Endodermal cell (in vitro differentiated cells): ENCODE data around the gene RPS6KA2. TPM values are rescaled to one million over a fixed set of nuclear protein-coding genes. Genes with fewer than 3 reads are reported as not detected.

Experiments
- DNase-seq: peaks from one replicate; pipeline ENCODE4 v3.0.0-alpha.2; 2017
- H3K27ac ChIP-seq: 2 replicates; pipeline ENCODE4 v1.5.1; 2013; ENCODE audit warnings: mild to moderate bottlenecking, low read depth, low read length, moderate library complexity
- H3K27me3 ChIP-seq: 2 replicates; pipeline ENCODE4 v1.6.1; 2013; ENCODE audit warnings: mild to moderate bottlenecking, low read length, moderate library complexity; ENCODE audit not compliant: insufficient read depth, control insufficient read depth, poor library complexity, severe bottlenecking
- H3K36me3 ChIP-seq: 2 replicates; pipeline ENCODE4 v1.7.0; 2013; ENCODE audit warnings: mild to moderate bottlenecking, low read length, moderate library complexity; ENCODE audit not compliant: control insufficient read depth, insufficient read depth
- H3K4me1 ChIP-seq: one replicate; pipeline ENCODE4 v1.7.0; 2013; ENCODE audit warnings: low read length; ENCODE audit not compliant: control insufficient read depth, insufficient read depth
- H3K4me3 ChIP-seq: 2 replicates; pipeline ENCODE4 v1.5.1; 2013; ENCODE audit warnings: mild to moderate bottlenecking, low read length, moderate library complexity
- H3K9ac ChIP-seq: 2 replicates; pipeline ENCODE4 v1.6.1; 2013; ENCODE audit warnings: mild to moderate bottlenecking, low read length, moderate library complexity; ENCODE audit not compliant: poor library complexity, severe bottlenecking; ENCODE audit errors: extremely low read depth
- H3K9me3 ChIP-seq: 2 replicates; pipeline ENCODE4 v1.6.1; 2013; ENCODE audit warnings: mild to moderate bottlenecking, low read length, moderate library complexity; ENCODE audit not compliant: control insufficient read depth
- H3K27ac Mint-ChIP-seq: 2 replicates; pipeline ENCODE4 v1.8.0; 2020; ENCODE audit warnings: mixed read lengths
- H3K27me3 Mint-ChIP-seq: 2 replicates; pipeline ENCODE4 v1.8.0; 2021; ENCODE audit warnings: mild to moderate bottlenecking, mixed read lengths; ENCODE audit not compliant: insufficient read depth
- H3K36me3 Mint-ChIP-seq: 2 replicates; pipeline ENCODE4 v1.8.0; 2020; ENCODE audit warnings: low read depth, mixed read lengths
- H3K4me1 Mint-ChIP-seq: 2 replicates; pipeline ENCODE4 v1.8.0; 2020; ENCODE audit warnings: mixed read lengths
- H3K4me3 Mint-ChIP-seq: 2 replicates; pipeline ENCODE4 v1.8.0; 2020; ENCODE audit warnings: mild to moderate bottlenecking, moderate library complexity, mixed read lengths
- H3K9me3 Mint-ChIP-seq: 2 replicates; pipeline ENCODE4 v1.8.0; 2020; ENCODE audit warnings: mild to moderate bottlenecking, mixed read lengths
- WGBS, 2 experiments: methylation state at CpG; one replicate each; pipeline versions ENCODE4 v1.1.5 to v1.1.7; 2013; ENCODE audit warnings: missing lambda C conversion rate in 2 of 2, mixed read lengths in 1 of 2; ENCODE audit not compliant: insufficient coverage in 1 of 2, insufficient read length in 1 of 2; 5-methylcytosine and 5-hydroxymethylcytosine counted together
- total RNA-seq, 2 donors: library from RNA; stranded (reverse); fragmentation: NEBNext Ultra II Directional in 1 of 2; extraction: Animal tissue kit (Norgen Biotek cat#: 25700) in 1 of 2; gene quantifications; 2 replicates in 1 of 2; 3 replicates in 1 of 2; pipeline ENCODE4 v1.2.1, GENCODE V29; 2021
- TF ChIP-seq, protein P1 (sequence below): fragments of 200-600 bp; sonication (generic); conservative IDR thresholded peaks from 2 replicates; pipeline ENCODE4 v1.5.0; 2021; ENCODE audit warnings: antibody characterized with exemption, mild to moderate bottlenecking

The RPS6KA2 gene
- total RNA-seq, 2 donors from 2014 or later = 17.9 to 23.9 TPM

DNA sequence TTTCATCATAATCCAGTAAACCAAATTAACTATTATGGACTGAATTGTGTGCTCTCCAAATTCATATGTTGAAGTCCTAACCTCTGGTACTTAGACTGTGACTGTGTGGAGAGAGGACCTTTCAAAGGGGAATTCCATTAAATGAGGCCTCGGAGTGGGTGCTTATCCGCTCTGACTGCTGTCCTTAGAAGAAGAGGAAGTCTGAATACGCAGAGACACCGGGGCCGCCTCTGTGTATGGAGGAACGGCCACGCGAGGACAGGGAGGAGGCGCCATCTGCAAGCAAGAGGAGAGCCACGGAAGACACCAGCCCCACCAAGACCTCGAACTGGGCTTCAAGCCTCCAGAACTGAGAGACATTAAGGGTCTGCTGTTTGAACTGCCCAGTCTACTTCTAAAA lies 35.6 kb upstream of the RPS6KA2 start:
- TF ChIP-seq, protein P1, sequence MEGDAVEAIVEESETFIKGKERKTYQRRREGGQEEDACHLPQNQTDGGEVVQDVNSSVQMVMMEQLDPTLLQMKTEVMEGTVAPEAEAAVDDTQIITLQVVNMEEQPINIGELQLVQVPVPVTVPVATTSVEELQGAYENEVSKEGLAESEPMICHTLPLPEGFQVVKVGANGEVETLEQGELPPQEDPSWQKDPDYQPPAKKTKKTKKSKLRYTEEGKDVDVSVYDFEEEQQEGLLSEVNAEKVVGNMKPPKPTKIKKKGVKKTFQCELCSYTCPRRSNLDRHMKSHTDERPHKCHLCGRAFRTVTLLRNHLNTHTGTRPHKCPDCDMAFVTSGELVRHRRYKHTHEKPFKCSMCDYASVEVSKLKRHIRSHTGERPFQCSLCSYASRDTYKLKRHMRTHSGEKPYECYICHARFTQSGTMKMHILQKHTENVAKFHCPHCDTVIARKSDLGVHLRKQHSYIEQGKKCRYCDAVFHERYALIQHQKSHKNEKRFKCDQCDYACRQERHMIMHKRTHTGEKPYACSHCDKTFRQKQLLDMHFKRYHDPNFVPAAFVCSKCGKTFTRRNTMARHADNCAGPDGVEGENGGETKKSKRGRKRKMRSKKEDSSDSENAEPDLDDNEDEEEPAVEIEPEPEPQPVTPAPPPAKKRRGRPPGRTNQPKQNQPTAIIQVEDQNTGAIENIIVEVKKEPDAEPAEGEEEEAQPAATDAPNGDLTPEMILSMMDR = no peak
- Mint-ChIP-seq H3K4me1 (peaks cover 8% of the 10 kb centered on the region), H3K27ac (no peak overlapping the region), H3K27me3 (no peaks in the 10 kb centered on the region), H3K36me3 (no peaks in the 10 kb centered on the region), H3K4me3 (no peak overlapping the region), H3K9me3 (no peaks in the 10 kb centered on the region)
- H3K4me3 ChIP-seq = no peak overlapping the region
- 94 to 96% methylated on average over 8 to 11 of the region's 11 CpGs for whole genome bisulfite sequencing, 2 experiments
- H3K9me3 ChIP-seq = no peaks in the 10 kb centered on the region
- peaks cover 7% of the 10 kb centered on the region for H3K27me3 ChIP-seq
- H3K9ac ChIP-seq = no peak overlapping the region
- DNase-seq = no peak
- H3K4me1 ChIP-seq = no peaks in the 10 kb centered on the region
- no peaks in the 10 kb centered on the region for H3K36me3 ChIP-seq
- no peak overlapping the region for H3K27ac ChIP-seq

DNA sequence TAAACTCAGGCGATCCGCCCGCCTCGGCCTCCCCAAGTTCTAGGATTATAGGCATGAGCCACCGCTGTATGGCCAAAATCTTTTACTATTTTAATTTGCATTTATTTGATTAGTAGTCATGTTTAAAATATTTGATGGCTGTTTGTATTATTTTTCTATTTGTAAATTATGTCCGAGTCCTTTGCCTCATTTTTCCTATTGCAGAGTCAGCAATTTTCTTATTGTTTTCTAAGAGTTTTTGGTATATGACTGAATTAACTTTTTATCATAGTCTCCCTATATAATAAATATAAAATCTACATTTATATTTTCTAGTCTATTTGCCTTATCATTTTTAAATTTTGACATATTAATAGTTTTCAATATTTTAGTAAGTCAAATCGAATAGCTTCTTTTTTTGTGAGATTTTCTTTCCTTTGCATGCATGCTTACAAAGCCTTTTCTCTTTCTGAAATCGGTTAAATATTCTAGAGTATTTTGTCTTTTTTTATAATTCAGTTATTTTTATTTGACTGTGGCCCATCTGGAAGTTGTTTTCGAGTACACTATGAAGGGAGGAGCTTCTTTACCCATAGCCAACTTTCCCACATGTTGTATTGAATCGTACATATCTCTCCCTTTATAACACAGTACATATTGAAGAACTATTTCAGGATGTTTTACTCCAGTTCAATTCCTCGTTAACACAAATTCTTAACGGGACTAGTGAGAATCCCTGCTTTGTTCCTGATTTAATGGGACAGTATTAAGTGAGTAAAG lies 34.5 kb upstream of the RPS6KA2 start:
- Mint-ChIP-seq H3K4me1 (peaks cover 11% of the 10 kb centered on the region), H3K27me3 (no peaks in the 10 kb centered on the region), H3K36me3 (no peaks in the 10 kb centered on the region), H3K27ac (no peak overlapping the region), H3K9me3 (no peaks in the 10 kb centered on the region), H3K4me3 (no peak overlapping the region)
- Histone ChIP-seq H3K9ac (no peak overlapping the region), H3K36me3 (no peaks in the 10 kb centered on the region), H3K27me3 (peaks cover 19% of the 10 kb centered on the region), H3K9me3 (no peaks in the 10 kb centered on the region), H3K27ac (no peak overlapping the region), H3K4me1 (peaks cover 6% of the 10 kb centered on the region), H3K4me3 (no peak overlapping the region)
- 96 to 97% methylated on average over 5 to 11 of the region's 12 CpGs for WGBS, 2 experiments
- no peak for DNase-seq
- TF ChIP-seq, protein P1 = no peak

DNA sequence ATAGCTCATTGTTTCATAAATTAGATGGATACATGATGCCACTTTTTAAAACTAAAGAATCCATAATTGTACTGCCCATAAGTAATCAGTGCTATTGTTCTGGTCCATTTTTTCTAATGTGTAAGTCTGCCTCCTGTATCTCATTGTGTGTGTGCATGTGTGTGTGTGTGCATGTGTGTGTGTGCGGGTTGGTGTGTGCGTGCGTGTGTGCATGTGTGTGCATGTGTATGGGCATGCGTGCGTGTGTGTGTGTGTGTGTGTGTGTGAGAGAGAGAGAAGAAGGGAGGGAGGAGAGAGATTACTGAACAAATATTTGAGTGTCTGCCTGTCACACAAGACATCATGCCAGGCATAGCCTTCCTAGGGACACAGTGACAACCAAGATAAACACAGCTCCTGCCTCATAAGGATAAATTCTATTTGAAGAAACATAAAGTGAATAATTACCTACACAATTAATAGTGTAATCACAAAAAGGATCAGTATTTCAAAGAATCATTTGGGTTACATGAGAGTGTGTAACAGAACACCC lies 33.2 kb upstream of the RPS6KA2 start:
- Mint-ChIP-seq H3K27me3 (no peaks in the 10 kb centered on the region), H3K4me3 (no peak overlapping the region), H3K36me3 (no peaks in the 10 kb centered on the region), H3K4me1 (peaks cover 5% of the 10 kb centered on the region), H3K9me3 (no peaks in the 10 kb centered on the region), H3K27ac (no peak overlapping the region)
- Histone ChIP-seq H3K27ac (no peak overlapping the region), H3K27me3 (peaks cover 32% of the 10 kb centered on the region), H3K9me3 (no peaks in the 10 kb centered on the region), H3K4me1 (peaks cover 7% of the 10 kb centered on the region), H3K36me3 (no peaks in the 10 kb centered on the region), H3K4me3 (no peak overlapping the region), H3K9ac (no peak overlapping the region)
- 97 to 100% methylated on average over 2 to 5 of the region's 5 CpGs for WGBS, 2 experiments
- TF ChIP-seq, protein P1 = no peak
- DNase-seq = no peak
